GF-D8 (cell line): ENCODE data around the gene SEMA3E.
"Not testable (repeated sequence)": the region's sequence is repeated elsewhere in the genome, so short reads cannot be mapped to it uniquely, and the experiment has no call there.

Source experiments
- DNase-seq: peaks from one replicate; lab custom pipeline; 2025; lab: John Stamatoyannopoulos, UW

SEMA3E gene

DNA sequence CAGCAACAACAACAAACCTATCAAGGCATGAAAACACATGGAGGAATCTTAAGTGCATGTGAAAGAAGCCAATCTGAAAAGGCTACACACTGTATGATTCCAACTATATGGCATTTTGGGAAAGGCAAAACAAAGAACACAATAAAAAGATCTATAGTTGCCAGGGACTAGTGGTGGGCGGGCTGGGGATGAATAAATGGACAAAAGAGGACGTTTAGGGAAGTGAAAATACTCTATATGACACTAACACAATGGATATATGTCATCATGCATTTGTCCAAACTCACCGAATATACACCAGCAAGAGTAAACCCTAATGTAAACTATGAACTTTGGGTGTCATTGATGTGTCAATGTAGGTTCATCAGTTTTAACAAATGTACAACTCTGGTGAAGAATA is 89.1 kb downstream of the SEMA3E start:
- no peak for DNase-seq

DNA sequence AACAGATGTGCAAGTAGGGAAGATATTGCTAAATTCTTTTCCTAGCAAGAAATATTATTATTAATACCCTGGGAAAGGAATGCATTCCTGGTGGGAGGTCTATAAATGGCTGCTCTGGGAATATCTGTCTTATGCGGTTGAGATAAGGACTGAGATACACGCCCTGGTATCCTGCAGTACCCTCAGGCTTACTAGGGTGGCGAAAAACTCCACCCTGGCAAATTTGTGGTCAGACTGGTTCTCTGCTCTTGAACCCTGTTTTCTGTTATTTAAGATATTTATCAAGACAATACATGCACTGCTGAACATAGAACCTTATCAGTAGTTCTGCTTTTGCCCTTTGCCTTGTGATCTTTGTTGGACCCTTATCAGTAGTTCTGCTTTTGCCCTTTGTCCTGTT is 96.4 kb downstream of the SEMA3E start:
- not testable (repeated sequence) for DNase-seq

DNA sequence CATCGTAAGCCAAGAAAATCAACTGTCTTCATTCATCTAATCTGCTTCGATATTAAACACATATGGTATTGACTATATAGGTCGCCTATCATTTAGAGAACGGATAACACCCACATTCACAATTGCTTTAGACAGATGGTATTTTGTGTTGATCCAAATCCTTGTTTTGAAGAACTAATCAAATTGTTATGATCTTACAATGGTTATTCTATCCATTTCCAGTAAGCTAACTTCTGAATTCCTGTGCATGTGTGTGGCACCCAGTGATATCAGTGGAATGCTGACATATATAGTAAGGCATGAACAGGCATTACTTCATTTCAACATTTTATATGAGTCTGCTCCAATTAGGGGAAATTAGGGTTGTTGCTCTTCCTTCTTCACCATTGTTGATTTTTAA is 98.8 kb downstream of the SEMA3E start:
- DNase-seq = no peak

DNA sequence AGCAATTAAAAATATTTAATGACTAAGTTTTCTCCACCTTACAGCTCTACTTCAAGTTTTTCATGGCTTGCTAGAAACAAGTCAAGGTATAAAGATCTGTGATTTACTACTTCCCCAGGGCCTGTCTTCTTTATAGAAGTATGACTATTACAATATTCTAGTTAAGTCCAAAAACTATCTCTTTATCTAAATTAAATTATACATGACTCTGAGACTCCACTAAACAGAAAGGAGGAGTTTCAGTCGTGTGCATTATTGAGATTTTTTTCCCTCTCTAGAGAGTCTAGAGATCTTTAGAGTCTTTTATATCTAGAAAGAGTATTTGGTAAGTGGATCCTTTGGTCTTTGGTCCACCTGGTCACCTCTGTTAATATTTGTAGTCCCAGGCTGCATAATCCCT is 100.7 kb downstream of the SEMA3E start:
- no peak for DNase-seq

DNA sequence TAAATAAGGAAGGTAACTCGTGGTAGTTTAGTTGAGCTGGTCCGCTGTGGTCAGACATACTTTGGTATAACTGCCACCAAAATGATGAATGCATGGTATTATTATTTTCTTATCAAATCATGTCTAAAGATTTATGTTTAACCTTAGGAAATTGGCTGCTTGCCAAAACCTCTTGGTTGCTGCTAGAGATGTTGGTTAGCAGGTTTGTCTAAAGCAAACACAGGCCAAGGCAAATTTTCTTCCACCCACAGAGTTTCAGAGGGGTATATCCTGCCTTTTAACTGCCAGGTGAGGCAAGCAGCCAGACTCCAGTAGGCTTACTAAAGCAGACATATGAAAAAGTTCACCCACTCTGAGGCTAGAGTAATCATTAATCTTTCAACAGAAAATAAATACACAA is 101.4 kb downstream of the SEMA3E start:
- DNase-seq = no peak

DNA sequence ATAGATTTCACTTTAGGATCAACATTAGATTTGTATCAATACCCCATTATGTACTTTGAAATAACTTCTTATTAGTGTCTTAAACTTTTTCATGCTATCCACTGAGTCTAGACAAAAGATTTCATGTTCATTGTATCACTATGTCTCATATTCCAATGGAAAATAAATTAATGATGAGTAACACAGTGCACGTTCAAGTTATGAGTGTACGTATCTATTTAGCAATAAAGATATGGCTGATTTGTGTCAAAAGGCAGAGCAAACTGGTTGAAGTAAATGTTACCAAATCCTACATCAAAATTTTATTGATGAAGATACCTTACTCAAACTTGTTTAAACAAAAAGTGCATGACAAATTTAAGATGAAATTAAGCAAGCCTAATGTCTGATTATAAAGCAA is 102.4 kb downstream of the SEMA3E start:
- DNase-seq = no peak

DNA sequence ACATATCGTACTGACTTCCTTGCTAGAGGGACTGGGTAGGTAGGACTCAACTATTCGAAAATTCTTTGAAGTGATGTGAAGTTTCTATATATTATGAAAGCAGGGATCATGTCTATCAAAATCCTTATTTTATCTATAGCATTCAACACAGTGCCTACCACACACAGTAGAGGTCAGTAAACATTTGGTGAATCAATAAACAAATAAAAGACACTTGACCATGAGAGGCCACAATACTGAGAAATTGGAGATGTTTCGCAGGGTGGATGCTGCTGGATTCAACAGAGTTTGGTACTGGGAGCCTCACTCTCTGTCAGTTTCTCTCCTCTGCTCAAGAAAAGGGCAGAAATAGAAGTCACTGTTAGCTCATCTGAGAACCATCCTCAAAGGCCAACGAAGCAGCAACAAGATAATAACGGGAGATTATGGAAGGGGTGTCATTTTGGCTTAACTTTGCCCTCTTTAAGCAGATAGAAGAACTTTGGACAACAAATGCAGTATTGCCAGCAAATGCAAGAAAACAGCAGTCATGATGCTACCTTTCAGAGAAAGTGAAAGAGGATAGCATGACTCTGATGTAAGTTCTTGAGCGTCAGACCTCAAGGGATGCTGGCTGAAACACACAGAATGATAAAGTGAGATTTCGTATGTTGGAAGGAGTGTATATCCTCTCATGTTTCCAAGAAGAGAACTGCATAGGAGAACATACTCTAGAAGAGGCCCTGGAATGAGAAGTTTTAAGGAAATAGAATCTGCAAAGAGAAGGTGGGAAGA is 107.6 kb downstream of the SEMA3E start:
- DNase-seq = no peak

DNA sequence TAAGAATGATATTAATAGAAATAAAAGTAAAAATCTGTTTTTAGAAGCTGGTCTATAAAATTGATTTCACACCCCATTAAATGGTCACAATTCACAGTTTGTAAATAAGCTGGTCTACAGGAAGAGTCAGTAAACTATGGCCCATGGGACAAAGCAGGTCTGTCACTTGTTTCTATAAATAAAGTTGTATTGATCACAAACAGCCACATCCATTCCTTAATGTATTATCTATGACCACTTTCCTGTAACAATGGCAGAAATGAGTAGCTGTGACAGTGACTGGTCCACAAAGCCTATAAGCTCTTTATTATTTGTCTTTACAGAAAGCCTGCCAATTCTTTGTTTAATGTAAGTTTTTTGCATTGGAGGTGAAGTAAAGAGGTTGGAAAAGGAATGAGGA is 114.5 kb downstream of the SEMA3E start:
- DNase-seq = no peak

DNA sequence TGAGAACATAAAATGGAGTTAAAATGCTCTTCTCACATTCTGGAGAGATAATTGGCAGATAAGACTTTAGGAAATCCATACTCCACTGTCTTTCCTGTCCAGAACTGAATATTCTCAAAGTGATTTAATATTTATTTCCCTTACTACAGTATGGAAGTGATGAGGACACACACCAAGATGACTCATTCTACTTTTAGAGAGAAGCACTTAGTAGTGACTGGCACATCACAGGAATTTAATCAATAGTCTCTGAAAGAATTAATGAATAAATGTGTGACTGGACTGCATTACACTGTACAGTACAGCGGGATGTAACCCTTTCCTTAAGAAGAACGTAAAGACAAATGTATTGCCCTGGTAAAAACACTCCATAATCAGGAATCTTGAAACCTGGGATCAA is 116.7 kb downstream of the SEMA3E start:
- no peak for DNase-seq

DNA sequence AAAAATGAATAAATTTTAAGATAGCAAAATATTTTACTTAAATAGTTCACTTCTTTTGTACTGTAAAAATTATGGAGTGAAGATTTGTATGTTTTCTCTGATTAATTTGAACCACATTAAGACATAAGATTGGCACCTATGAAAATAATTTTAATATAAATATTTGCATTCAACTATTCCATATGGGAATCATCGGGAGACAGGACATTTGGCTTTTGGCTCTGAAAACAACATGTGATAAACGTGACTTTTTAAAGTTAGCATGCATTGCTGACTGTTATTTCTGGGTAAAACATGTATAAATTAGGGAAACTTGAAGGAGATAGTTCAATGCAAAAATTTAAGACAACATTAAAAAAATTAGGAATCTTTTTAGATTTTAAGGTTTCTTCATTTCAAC is 117.2 kb downstream of the SEMA3E start:
- DNase-seq = no peak

DNA sequence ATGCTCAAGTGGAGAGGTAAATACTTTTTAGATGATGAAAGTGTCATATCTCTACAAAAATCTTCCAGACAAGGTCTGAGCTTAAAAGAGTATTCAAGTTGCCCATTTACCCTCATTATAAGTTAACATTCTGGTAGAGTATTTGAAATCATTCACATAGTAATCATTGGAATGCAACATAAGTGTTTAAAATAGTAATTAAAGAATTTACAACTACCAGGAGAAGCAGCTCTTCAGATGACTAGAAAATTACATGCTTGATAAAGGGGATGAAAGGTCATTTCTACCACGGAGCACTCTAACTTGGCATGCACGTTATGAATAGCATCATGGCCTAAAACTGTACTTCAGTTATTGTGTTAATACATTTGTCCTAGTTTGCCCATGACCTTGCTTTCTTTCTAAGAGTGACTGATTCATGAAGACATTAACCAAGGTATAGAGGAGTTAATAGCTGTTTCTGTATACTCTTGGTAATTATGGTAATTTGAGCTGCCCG is 120.0 kb downstream of the SEMA3E start:
- no peak for DNase-seq

DNA sequence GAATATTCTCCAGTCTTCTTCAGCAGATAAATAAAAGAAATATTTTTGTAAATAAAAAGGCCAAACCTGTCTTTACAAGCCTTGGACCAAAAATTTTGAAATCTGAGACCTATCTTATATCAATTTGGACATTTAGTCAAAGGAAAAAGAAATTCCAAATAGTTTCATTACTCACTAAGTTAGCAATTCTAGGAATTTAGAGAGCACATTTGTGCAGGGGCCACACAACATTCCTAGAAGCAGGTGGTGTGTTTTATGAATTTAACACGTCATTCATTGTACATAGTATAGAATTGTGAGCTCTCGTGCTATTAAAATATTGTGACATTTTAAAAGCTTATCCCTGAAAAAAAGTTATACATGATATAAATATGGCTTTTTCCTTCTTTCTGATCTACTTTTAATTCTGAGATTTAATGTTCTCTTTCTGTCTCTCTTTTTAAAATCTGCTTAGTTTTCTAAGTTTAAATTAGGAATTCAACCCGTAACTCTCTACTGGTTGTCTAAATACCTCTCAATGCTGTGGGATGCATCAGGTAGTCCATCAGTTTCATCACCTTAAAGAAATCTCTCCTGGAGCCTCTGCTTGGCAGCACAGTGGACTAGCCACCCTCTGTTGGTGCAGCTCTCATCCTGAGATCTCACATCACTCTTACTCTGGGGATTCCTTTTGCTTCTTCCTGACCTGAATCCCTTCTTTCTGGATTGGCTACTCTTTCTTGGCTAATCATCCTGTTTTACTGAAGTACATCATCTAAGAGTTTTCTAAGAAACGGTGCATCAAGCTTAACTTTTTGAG is 124.5 kb downstream of the SEMA3E start:
- no peak for DNase-seq

DNA sequence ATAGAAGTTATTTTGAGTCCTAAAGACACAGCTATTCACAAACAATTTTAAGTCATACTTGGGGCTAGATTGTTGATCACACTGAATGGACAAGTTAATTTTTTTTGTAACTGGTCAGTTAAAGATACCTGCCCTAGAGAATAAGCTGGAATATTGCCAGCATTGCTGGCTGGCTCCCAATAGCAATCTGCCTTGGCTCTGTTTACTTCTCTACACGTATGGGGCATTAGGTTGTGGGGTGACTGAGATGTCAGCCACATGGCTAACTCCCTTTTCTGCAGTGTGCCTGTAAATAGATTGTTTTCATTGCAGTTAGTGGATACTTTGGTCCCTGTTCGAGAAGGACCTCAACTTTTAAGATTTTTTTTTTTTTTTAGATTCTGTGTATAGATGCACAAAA is 128.2 kb downstream of the SEMA3E start:
- DNase-seq = no peak

DNA sequence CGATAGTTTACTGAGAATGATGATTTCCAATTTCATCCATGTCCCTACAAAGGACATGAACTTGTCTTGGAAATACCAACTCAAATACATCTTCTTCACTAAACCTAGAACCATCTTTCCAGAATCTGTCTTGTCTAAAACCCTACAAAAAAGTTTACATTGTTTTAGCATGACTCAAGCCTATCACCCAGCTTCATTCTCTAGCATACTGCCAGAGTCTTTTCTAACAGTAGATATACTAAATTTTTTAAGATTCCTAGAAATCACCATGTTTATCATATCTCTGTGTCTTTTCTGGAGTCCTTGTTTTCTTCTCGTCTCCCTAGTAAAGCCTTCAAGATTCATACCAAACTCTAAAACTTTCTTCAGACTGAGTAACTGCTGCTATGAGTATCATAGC is 129.7 kb downstream of the SEMA3E start:
- no peak for DNase-seq

DNA sequence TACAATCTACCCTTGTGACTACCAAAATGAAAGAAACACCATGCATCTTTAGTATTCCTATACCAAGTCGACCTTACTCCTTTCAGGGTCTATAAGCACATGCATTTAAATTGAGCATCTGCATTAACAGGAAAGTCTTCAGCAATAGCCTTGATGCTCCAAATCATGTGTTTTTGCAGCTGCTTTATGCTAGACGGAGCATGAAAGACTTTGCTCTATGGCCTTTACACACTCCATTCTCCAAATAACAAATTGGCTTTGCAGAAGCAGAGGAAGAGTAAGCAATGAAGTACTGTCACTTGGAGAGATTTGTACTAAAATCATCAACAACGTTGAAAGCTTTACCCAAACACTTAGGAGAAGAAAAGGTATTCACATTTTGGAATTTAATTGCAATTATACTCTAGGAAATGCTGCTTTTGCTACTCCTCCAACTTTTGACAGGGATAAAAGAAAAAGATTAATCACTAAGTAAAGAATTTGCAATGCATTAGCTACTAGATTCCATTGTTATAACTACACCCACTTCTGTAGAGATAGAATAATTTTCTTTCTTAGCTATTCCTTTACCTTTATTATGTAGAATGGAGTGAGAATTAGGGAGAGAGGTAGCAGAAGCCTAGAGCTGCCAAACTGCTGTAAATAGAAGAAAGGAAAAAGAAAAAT is 131.8 kb downstream of the SEMA3E start:
- DNase-seq = no peak

DNA sequence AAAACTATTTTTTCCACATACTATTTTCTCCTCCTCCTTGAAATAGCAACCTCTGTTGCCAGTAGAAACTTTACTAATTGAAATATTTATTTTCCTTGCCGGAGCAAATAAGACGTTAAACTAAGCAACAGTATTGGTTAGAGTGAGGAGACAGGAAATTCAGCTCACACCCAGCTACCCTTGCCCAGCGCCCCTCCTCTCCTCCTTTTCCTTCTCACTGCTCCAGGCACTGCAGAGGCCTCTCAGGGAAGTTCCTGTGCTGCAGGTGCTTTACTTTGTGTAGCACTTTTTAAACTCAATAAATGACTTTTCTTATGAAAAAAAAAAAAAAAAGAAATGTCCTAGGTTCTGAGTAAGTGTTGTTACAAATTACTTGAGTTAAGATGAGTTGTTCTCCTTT is 134.0 kb downstream of the SEMA3E start:
- DNase-seq = no peak

DNA sequence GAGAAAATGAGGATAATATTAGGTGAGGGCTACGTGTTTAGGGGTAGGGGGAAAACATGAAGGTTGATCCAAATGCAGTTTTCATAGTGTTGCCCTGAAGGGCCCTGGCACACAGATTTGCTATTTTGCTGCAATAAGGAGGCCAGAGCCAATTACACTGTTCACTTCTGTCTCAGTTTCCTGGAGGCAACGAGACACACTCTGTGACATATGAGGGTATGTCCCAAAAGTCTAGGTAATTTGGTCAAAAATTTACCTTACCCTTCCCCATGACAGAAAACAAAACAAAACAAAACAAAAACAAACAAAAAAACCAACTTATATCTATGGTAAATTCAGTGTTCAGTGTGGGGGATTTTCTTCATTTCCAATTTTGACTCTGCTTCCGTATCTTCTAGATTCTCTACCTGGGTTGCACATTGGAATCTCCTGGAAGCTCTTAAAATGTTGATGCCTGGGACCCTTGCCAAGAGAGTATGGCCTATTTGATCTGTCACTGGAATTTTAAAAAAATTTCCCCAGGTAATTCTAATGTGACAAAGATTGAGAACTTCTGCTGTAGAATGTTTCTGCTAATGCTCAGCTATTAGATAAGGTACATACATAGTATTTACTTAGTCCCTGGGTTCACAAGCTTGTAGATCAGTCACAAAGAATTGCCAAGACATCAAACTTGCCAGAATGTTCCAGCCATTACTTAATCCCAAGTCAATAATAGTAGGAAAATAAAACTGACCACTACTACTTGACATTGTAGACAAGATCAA is 139.5 kb downstream of the SEMA3E start:
- no peak for DNase-seq

DNA sequence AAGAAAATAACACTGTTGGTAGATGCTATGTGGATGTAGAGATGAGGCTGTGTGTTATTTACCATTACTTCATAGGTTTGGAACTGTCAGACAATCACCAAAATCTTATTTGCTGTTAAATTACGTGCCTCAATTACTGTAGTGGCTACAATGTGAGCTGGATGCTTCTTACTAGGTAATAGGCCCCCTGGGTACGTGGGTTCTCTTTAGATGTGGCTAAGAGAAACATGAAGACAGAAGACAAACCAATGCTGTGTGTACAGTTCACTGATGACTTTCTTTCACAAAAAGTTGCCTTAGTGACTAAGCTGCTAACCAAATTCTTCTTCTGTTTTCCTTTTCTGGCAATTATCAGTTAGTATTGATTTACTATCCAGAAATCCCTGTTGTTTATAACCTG is 144.6 kb downstream of the SEMA3E start:
- DNase-seq = no peak

DNA sequence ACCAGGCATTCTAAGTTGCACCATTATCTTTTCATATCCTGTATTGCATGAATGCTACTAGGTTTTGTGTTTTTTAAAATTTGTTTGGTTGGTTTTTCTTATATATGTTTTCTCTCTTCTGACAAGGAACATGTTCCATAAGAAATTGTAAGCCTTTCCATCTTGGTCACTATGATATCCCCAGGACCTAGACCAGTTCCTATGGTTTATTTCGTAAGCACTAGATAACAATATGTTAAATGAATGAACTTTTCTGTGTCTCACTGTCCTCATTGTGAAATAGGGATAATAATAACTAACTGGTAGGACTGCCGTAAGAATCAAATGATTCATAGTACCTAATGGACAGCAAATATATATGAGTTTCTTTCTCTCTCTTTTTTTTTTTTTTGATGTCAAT is 146.3 kb downstream of the SEMA3E start:
- DNase-seq = no peak

DNA sequence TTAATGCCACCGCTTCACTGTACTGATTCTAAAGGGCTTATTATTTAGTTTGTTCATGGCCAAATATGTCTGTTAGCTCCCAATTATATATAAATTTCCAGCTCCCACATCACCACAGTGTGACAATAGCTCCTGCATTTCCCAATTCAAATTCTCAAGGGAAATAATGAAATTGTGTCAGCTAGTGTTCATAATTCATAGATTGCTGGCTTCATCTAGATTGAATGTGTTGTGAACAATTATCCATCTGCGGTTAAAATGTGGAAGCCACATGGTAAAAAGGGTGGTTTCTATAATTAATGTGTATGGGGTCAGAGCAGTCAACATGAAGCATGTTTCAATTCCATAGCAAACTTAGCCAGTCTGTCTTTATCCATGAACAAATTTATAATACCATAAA is 154.3 kb downstream of the SEMA3E start:
- DNase-seq = no peak

DNA sequence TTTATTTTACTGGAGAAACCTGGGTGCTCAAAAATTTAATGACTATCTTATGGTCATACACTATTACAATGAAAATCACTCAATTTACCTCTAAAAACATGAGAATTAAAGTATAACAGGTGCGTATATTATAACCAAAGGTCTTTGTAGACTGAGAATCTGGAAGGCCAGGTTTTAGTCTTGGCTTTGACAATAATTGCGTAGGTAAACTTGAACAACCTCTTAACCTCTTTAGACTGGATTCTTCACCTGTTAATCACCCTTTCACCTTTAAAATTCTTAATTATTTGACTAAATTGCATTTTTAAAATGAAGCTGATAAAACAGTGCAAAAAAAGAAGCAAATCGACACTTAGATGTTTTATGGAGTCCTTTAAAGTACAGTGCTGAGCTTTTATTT is 156.1 kb downstream of the SEMA3E start:
- no peak for DNase-seq

DNA sequence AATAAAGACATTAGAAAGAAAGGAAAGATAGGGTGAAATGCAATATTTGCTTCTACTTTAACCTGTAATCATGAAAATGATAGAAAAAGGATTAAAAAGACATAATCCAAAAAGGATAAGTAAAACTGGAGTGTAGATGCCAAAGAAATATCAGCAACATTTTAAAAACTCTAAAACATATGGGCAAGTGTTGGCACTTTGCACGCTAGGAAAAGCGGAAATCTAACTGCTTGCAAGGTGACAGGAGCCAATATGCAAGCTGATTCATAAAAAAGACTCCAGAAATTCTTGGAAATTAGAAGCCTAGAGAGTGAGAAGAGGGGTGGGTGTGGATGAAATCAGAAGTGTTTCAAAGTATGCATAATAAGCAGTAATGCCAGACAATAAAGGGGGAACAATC is 161.1 kb downstream of the SEMA3E start:
- DNase-seq = no peak
